HEK293 (cell line): ENCODE results near the gene TEX38.
"Not testable (repeated sequence)": the region's sequence is repeated elsewhere in the genome, so short reads cannot be mapped to it uniquely, and the experiment has no call there.

Experiments
- CTCF ChIA-PET: fragments of 350-600 bp; formaldehyde crosslinking; extraction: SDS; loops from one replicate; lab custom pipeline; 2021; ENCODE audit warnings: antibody characterized with exemption; lab: Yijun Ruan, JAX
- POLR2A ChIA-PET: fragments of 300-600 bp; formaldehyde crosslinking; extraction: SDS; loops from one replicate; lab custom pipeline; 2020; ENCODE audit warnings: antibody characterized with exemption, inconsistent platforms; lab: Yijun Ruan, JAX
- H3K27ac ChIP-seq: fragments of 200-500 bp; sonication (Bioruptor generic); 2 replicates; pipeline ENCODE4 v1.5.1; 2014; ENCODE audit warnings: low read depth, low read length, control low read depth, inconsistent platforms; ENCODE audit errors: extremely low read depth
- H3K36me3 ChIP-seq, 2 experiments: fragments of 200-500 bp in 1 of 2; sonication (Bioruptor generic) in 1 of 2; 1 replicate in 1 of 2; 2 replicates in 1 of 2; pipeline ENCODE4 v1.5.1; 2014 to 2017; ENCODE audit warnings: inconsistent platforms in 2 of 2, low read length in 2 of 2; ENCODE audit not compliant: control insufficient read depth in 2 of 2, insufficient read depth in 1 of 2
- H3K4me1 ChIP-seq: fragments of 200-500 bp; sonication (Bioruptor generic); 2 replicates; pipeline ENCODE4 v1.5.1; 2014; ENCODE audit warnings: mild to moderate bottlenecking, low read length, inconsistent platforms; ENCODE audit not compliant: control insufficient read depth, insufficient read depth
- H3K4me3 ChIP-seq: 2 replicates; pipeline ENCODE4 v1.5.1; 2011; ENCODE audit warnings: low read depth, mild to moderate bottlenecking, control low read depth, low read length, moderate library complexity
- H3K9me3 ChIP-seq: fragments of 200-500 bp; sonication (Bioruptor generic); 2 replicates; pipeline ENCODE4 v1.5.1; 2014; ENCODE audit warnings: low read depth, low read length, inconsistent platforms; ENCODE audit not compliant: control insufficient read depth, insufficient read depth
- BCL11B ChIP-seq: fragments of 450-650 bp; formaldehyde crosslinking; IDR thresholded peaks from 2 replicates; pipeline ENCODE4 v1.5.1; 2016; ENCODE audit warnings: low read depth, missing biosample characterization, missing genetic modification characterization
- GLI2 ChIP-seq: fragments of 450-650 bp; formaldehyde crosslinking; IDR thresholded peaks from 2 replicates; pipeline ENCODE4; 2017; ENCODE audit warnings: missing biosample characterization, missing genetic modification characterization, low read depth, borderline replicate concordance
- GLI4 ChIP-seq: fragments of 450-650 bp; formaldehyde crosslinking; IDR thresholded peaks from 2 replicates; pipeline ENCODE4 v1.5.1; 2016; ENCODE audit warnings: missing biosample characterization, missing genetic modification characterization
- HOXD13 ChIP-seq: sonication (generic); formaldehyde crosslinking; IDR thresholded peaks from 2 replicates; pipeline ENCODE4 v1.8.0; 2022; ENCODE audit warnings: missing genetic modification reagents, borderline replicate concordance
- PRDM1 ChIP-seq: fragments of 450-650 bp; formaldehyde crosslinking; IDR thresholded peaks from 2 replicates; pipeline ENCODE4; 2016; ENCODE audit warnings: missing biosample characterization, missing genetic modification characterization
- ZBTB8A ChIP-seq: fragments of 450-650 bp; formaldehyde crosslinking; IDR thresholded peaks from 2 replicates; pipeline ENCODE4 v1.5.1; 2016; ENCODE audit warnings: missing biosample characterization, missing genetic modification characterization
- ZFP69B ChIP-seq: fragments of 450-650 bp; formaldehyde crosslinking; IDR thresholded peaks from 2 replicates; pipeline ENCODE4 v1.5.1; 2016; ENCODE audit warnings: missing biosample characterization, missing genetic modification characterization
- ZNF112 ChIP-seq: fragments of 450-650 bp; formaldehyde crosslinking; IDR thresholded peaks from 2 replicates; pipeline ENCODE4 v1.5.0; 2017; ENCODE audit warnings: missing biosample characterization, missing genetic modification characterization
- ZNF146 ChIP-seq: fragments of 450-650 bp; formaldehyde crosslinking; IDR thresholded peaks from 2 replicates; pipeline ENCODE4 v1.5.1; 2016; ENCODE audit warnings: missing biosample characterization, missing genetic modification characterization
- ZNF169 ChIP-seq: fragments of 450-650 bp; formaldehyde crosslinking; IDR thresholded peaks from 2 replicates; pipeline ENCODE4 v1.5.1; 2016; ENCODE audit warnings: missing biosample characterization, missing genetic modification characterization
- ZNF175 ChIP-seq: fragments of 450-650 bp; formaldehyde crosslinking; IDR thresholded peaks from 2 replicates; pipeline ENCODE4 v1.5.1; 2016; ENCODE audit warnings: missing biosample characterization, missing genetic modification characterization
- ZNF280D ChIP-seq: fragments of 450-650 bp; formaldehyde crosslinking; IDR thresholded peaks from 2 replicates; pipeline ENCODE4 v1.5.1; 2016; ENCODE audit warnings: missing biosample characterization, missing genetic modification characterization
- ZNF350 ChIP-seq: fragments of 450-650 bp; formaldehyde crosslinking; IDR thresholded peaks from 2 replicates; pipeline ENCODE4 v1.5.0; 2017; ENCODE audit warnings: missing biosample characterization, mild to moderate bottlenecking, missing genetic modification characterization
- ZNF354C ChIP-seq: fragments of 450-650 bp; formaldehyde crosslinking; IDR thresholded peaks from 2 replicates; pipeline ENCODE4 v1.5.1; 2016; ENCODE audit warnings: missing biosample characterization, missing genetic modification characterization, low read depth, borderline replicate concordance
- ZNF366 ChIP-seq: fragments of 450-650 bp; formaldehyde crosslinking; conservative IDR thresholded peaks from 2 replicates; pipeline ENCODE4 v1.5.1; 2016; ENCODE audit warnings: missing biosample characterization, missing genetic modification characterization
- ZNF510 ChIP-seq: fragments of 450-650 bp; formaldehyde crosslinking; IDR thresholded peaks from 2 replicates; pipeline ENCODE4 v1.5.1; 2018; ENCODE audit warnings: mild to moderate bottlenecking, missing genetic modification characterization, missing biosample characterization; ENCODE audit not compliant: insufficient replicate concordance
- ZNF558 ChIP-seq: fragments of 450-650 bp; formaldehyde crosslinking; IDR thresholded peaks from 2 replicates; pipeline ENCODE4 v1.5.1; 2016; ENCODE audit warnings: missing biosample characterization, missing genetic modification characterization
- ZNF561 ChIP-seq: fragments of 450-650 bp; IDR thresholded peaks from 2 replicates; pipeline ENCODE4 v1.5.1; 2018; ENCODE audit warnings: missing biosample characterization, missing genetic modification characterization, borderline replicate concordance
- ZNF571 ChIP-seq: fragments of 450-650 bp; formaldehyde crosslinking; IDR thresholded peaks from 2 replicates; pipeline ENCODE4 v1.5.0; 2017; ENCODE audit warnings: missing biosample characterization, missing genetic modification characterization
- ZNF621 ChIP-seq: fragments of 450-650 bp; formaldehyde crosslinking; IDR thresholded peaks from 2 replicates; pipeline ENCODE4 v1.5.1; 2017; ENCODE audit warnings: missing biosample characterization, missing genetic modification characterization
- ZNF654 ChIP-seq: fragments of 450-650 bp; formaldehyde crosslinking; IDR thresholded peaks from 2 replicates; pipeline ENCODE4 v1.5.1; 2016; ENCODE audit warnings: low read depth, missing biosample characterization, missing genetic modification characterization
- ZNF768 ChIP-seq: fragments of 450-650 bp; formaldehyde crosslinking; IDR thresholded peaks from 2 replicates; pipeline ENCODE4 v1.5.1; 2018; ENCODE audit warnings: missing biosample characterization, mild to moderate bottlenecking, missing genetic modification characterization
- ZSCAN5A ChIP-seq: fragments of 450-650 bp; formaldehyde crosslinking; IDR thresholded peaks from 2 replicates; pipeline ENCODE4 v1.5.1; 2016; ENCODE audit warnings: missing biosample characterization, missing genetic modification characterization
- TF ChIP-seq, protein P1 (sequence below): fragments of 450-650 bp; formaldehyde crosslinking; IDR thresholded peaks from 2 replicates; pipeline ENCODE4 v1.5.1; 2016; ENCODE audit warnings: missing biosample characterization, missing genetic modification characterization
- TF ChIP-seq, protein P2 (sequence below): fragments of 450-650 bp; formaldehyde crosslinking; IDR thresholded peaks from 2 replicates; pipeline ENCODE4 v1.5.1; 2016; ENCODE audit warnings: missing biosample characterization, missing genetic modification characterization

TEX38 gene

DNA sequence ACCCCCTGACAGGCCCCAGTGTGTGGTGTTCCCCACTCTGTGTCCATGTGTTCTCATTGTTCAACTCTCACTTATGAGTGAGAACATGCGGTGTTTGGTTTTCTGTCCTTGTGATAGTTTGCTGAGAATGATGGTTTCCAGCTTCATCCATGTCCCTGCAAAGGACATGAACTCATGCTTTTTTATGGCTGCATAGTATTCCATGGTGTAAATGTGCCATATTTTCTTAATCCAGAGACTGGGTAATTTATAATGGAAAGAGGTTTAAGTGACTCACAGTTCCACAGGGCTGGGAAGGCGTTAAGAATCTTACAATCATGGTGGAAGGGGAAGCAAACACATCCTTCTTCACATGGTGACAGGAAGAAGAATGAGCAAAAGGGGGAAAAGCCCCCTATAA, 17.0 kb upstream of the TEX38 start:
- CTCF ChIA-PET, H3K27ac ChIP-seq, POLR2A ChIA-PET, H3K4me3 ChIP-seq, H3K9me3 ChIP-seq, H3K4me1 ChIP-seq: not testable (repeated sequence)
- peak; percentile 99 for TF ChIP-seq ZNF146 (tag by site-specific recombination)
- TF ChIP-seq ZNF280D (tag by site-specific recombination), result peak; percentile 30; the same call in 1 of the 2 replicates
- TF ChIP-seq, protein P1, sequence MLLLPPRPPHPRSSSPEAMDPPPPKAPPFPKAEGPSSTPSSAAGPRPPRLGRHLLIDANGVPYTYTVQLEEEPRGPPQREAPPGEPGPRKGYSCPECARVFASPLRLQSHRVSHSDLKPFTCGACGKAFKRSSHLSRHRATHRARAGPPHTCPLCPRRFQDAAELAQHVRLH (tag by site-specific recombination), result peak; percentile 66; the same call in 1 of the 2 replicates
- peaks cover 24 to 86% of the 10 kb centered on the region in 2 experiments for H3K36me3 ChIP-seq

- ChIA-PET POLR2A (no interaction called here), CTCF (interaction anchor here (0.9 to 1.3 kb wide), 3 partner anchors 23 to 55 kb away, joined by 3 read pairs; no protein-coding TSS in a partner anchor)
- no peak overlapping the region for H3K4me3 ChIP-seq
Measured at GRCh38 chr1:46655848-46656247, 15.8 kb upstream of the TEX38 start.

GRCh38 chr1:46656643-46657042, 15.0 kb upstream of the TEX38 start:
- Histone ChIP-seq H3K9me3 (no peaks in the 10 kb centered on the region), H3K4me1 (no peaks in the 10 kb centered on the region), H3K4me3 (no peak overlapping the region)
- CTCF ChIA-PET, result interaction anchor here (0.7 to 1.3 kb wide), 3 partner anchors 34 to 464 kb away, joined by 3 read pairs; no protein-coding TSS in a partner anchor
- TF ChIP-seq BCL11B (no peak), ZFP69B (tag by site-specific recombination) (no peak), ZNF169 (tag by site-specific recombination) (no peak), ZSCAN5A (tag by site-specific recombination) (no peak), ZNF558 (no peak), ZNF571 (tag by site-specific recombination) (no peak), ZNF510 (tag by site-specific recombination) (no peak), ZNF366 (no peak), GLI2 (tag by site-specific recombination) (no peak), ZBTB8A (tag by site-specific recombination) (no peak), ZNF621 (tag by site-specific recombination) (no peak), ZNF654 (tag by site-specific recombination) (no peak), ZNF354C (tag by site-specific recombination) (no peak)
- TF ChIP-seq, all 188 proteins: peak for 0
- POLR2A ChIA-PET, result no interaction called here
- Histone ChIP-seq H3K27ac (no peak overlapping the region), H3K36me3 (peaks cover 13 to 87% of the 10 kb centered on the region in 2 experiments)

More at GRCh38 chr1:46655848-46656247, 15.8 kb upstream of the TEX38 start:
- H3K9me3 ChIP-seq, result no peaks in the 10 kb centered on the region
- no peak overlapping the region for H3K27ac ChIP-seq
- no peak for TF ChIP-seq ZNF350 (tag by site-specific recombination)
- no peak for TF ChIP-seq ZNF654 (tag by site-specific recombination)
- TF ChIP-seq ZNF768 (tag by site-specific recombination), result no peak
- no peak for TF ChIP-seq ZSCAN5A (tag by site-specific recombination)
- TF ChIP-seq ZNF561 (tag by site-specific recombination), result no peak
- no peak for TF ChIP-seq HOXD13 (CRISPR knock-in tag)
- TF ChIP-seq PRDM1 (tag by site-specific recombination), result no peak
- no peak for TF ChIP-seq GLI4 (tag by site-specific recombination)
- TF ChIP-seq, protein P2, sequence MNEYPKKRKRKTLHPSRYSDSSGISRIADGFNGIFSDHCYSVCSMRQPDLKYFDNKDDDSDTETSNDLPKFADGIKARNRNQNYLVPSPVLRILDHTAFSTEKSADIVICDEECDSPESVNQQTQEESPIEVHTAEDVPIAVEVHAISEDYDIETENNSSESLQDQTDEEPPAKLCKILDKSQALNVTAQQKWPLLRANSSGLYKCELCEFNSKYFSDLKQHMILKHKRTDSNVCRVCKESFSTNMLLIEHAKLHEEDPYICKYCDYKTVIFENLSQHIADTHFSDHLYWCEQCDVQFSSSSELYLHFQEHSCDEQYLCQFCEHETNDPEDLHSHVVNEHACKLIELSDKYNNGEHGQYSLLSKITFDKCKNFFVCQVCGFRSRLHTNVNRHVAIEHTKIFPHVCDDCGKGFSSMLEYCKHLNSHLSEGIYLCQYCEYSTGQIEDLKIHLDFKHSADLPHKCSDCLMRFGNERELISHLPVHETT (tag by site-specific recombination), result no peak
- no peak for TF ChIP-seq ZNF175 (tag by site-specific recombination)
- no peak for TF ChIP-seq ZNF112
- peaks cover 13 to 82% of the 10 kb centered on the region in 2 experiments for H3K36me3 ChIP-seq
- no peaks in the 10 kb centered on the region for H3K4me1 ChIP-seq
